Muscle layer of colon (tissue), 2 donors: ENCODE measurements around the gene SMS.
"Not testable (repeated sequence)": the region's sequence is repeated elsewhere in the genome, so short reads cannot be mapped to it uniquely, and the experiment has no call there.

Source experiments
- H3K27ac ChIP-seq: one replicate; pipeline ENCODE4 v1.7.0; 2013; ENCODE audit warnings: low read depth, mild to moderate bottlenecking, low read length, moderate library complexity
- H3K27me3 ChIP-seq, 2 donors: one replicate each; pipeline ENCODE4 v1.7.0; 2013; ENCODE audit warnings: low read length in 2 of 2, mild to moderate bottlenecking in 2 of 2; ENCODE audit not compliant: insufficient read depth in 2 of 2, control insufficient read depth in 1 of 2
- H3K36me3 ChIP-seq: one replicate; pipeline ENCODE4 v1.7.0; 2013; ENCODE audit warnings: mild to moderate bottlenecking, low read length; ENCODE audit not compliant: insufficient read depth
- H3K4me1 ChIP-seq: one replicate; pipeline ENCODE4 v1.7.0; 2013; ENCODE audit warnings: mild to moderate bottlenecking, low read length; ENCODE audit not compliant: insufficient read depth
- H3K4me3 ChIP-seq, 2 donors: one replicate each; pipeline ENCODE4 v1.7.0; 2013; ENCODE audit warnings: low read length in 2 of 2, low read depth in 1 of 2, mild to moderate bottlenecking in 1 of 2, moderate library complexity in 1 of 2
- H3K9ac ChIP-seq: one replicate; pipeline ENCODE4 v1.7.0; 2013; ENCODE audit warnings: low read length
- H3K9me3 ChIP-seq: one replicate; pipeline ENCODE4 v1.7.0; 2013; ENCODE audit warnings: mild to moderate bottlenecking, low read length
- donor health status: abdominal sarcoma.
- donor health status: Adenocarcinoma of cecum.

The SMS gene

GRCh38 chrX:21953195-21953830 is 12.8 kb downstream of the SMS start:
- not testable (repeated sequence) for H3K4me3 ChIP-seq, H3K9ac ChIP-seq, H3K36me3 ChIP-seq, H3K27me3 ChIP-seq, H3K9me3 ChIP-seq, H3K27ac ChIP-seq
- H3K4me1 ChIP-seq, result peaks cover 20% of the 10 kb centered on the region

DNA sequence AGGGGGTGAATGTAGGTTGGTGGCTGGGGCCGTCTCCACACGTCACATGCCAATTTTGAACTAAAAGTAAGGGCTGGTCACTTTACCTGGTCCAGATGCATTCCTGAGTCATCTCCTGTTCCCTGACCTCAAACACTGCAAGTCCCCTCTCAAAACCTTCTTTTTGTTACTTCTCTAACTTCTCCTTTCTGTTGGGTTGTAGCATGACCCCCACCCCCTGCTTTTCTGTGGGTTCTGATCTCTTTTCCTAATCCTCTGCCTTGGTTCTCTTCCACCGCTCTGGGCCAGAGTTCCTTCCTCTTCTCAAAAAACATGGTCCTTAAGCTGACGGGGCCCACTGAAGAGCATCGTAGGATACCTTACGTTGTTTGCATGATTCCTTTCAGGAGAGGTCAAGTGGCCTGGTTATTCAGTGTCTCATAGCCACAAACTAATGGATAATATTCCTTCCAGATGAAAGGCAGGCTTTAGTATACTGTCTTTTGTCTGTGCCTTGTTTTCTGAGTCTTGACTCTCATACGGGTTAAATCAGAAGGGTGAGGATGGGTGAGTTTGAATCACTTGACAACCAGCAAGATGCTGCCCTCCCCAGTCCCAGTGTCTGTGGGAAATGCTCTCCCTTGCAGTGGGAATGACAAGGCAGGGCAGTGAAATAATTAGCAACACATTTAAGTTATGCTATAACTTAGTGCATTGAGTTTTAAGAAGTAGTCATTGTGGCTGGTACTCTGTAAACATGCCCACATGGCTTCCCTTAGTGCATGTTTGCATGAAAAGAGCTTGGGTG is 15.1 kb downstream of the SMS start:
- H3K36me3 ChIP-seq, result no peaks in the 10 kb centered on the region
- no peaks in the 10 kb centered on the region for H3K27me3 ChIP-seq
- H3K9me3 ChIP-seq, result no peaks in the 10 kb centered on the region
- H3K4me3 ChIP-seq, result no peak overlapping the region
- no peak overlapping the region for H3K27ac ChIP-seq
- peaks cover 19% of the 10 kb centered on the region for H3K4me1 ChIP-seq
- no peak overlapping the region for H3K9ac ChIP-seq

GRCh38 chrX:21956783-21957182 is 16.3 kb downstream of the SMS start:
- Histone ChIP-seq H3K27me3 (no peaks in the 10 kb centered on the region), H3K4me1 (peaks cover 29% of the 10 kb centered on the region), H3K4me3 (no peak overlapping the region), H3K9ac (no peak overlapping the region), H3K9me3 (no peaks in the 10 kb centered on the region), H3K27ac (no peak overlapping the region), H3K36me3 (no peaks in the 10 kb centered on the region)

- H3K9me3 ChIP-seq, result no peaks in the 10 kb centered on the region
- no peak overlapping the region for H3K4me3 ChIP-seq
- H3K27me3 ChIP-seq, result no peaks in the 10 kb centered on the region
- peaks cover 33% of the 10 kb centered on the region for H3K4me1 ChIP-seq
- H3K27ac ChIP-seq, result no peak overlapping the region
- H3K36me3 ChIP-seq, result no peaks in the 10 kb centered on the region
- no peak overlapping the region for H3K9ac ChIP-seq
Observed at GRCh38 chrX:21958187-21958586, 17.7 kb downstream of the SMS start.

DNA sequence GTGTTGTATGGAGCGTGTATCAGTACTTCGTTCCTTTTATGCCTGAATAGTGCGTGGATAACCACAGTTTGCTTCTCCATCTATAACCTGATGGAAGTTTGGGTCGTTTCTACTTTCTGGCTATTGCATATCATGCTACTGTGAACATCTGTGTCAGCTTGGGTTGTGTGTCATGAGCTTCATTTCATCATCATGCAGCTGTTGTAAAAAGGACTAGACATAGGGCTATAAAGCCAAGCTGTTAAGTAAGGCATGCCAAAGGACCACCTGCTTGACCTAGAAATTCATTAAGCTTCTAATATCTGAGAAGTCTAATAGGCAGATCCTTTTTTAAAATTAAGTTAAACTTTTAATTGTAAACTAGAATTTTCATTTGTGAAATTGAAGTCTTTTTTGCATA is 18.4 kb downstream of the SMS start:
- no peaks in the 10 kb centered on the region for H3K36me3 ChIP-seq
- no peaks in the 10 kb centered on the region for H3K27me3 ChIP-seq
- no peaks in the 10 kb centered on the region for H3K9me3 ChIP-seq
- peaks cover 33% of the 10 kb centered on the region for H3K4me1 ChIP-seq
- H3K27ac ChIP-seq, result no peak overlapping the region
- no peak overlapping the region for H3K9ac ChIP-seq
- H3K4me3 ChIP-seq, result no peak overlapping the region

- no peak overlapping the region for H3K27ac ChIP-seq
- H3K4me3 ChIP-seq, result no peak overlapping the region
- peaks cover 33% of the 10 kb centered on the region for H3K4me1 ChIP-seq
- H3K9ac ChIP-seq, result no peak overlapping the region
- no peaks in the 10 kb centered on the region for H3K27me3 ChIP-seq
- H3K9me3 ChIP-seq, result no peaks in the 10 kb centered on the region
- no peaks in the 10 kb centered on the region for H3K36me3 ChIP-seq
Observed at GRCh38 chrX:21959362-21960051, 19.0 kb downstream of the SMS start.

DNA sequence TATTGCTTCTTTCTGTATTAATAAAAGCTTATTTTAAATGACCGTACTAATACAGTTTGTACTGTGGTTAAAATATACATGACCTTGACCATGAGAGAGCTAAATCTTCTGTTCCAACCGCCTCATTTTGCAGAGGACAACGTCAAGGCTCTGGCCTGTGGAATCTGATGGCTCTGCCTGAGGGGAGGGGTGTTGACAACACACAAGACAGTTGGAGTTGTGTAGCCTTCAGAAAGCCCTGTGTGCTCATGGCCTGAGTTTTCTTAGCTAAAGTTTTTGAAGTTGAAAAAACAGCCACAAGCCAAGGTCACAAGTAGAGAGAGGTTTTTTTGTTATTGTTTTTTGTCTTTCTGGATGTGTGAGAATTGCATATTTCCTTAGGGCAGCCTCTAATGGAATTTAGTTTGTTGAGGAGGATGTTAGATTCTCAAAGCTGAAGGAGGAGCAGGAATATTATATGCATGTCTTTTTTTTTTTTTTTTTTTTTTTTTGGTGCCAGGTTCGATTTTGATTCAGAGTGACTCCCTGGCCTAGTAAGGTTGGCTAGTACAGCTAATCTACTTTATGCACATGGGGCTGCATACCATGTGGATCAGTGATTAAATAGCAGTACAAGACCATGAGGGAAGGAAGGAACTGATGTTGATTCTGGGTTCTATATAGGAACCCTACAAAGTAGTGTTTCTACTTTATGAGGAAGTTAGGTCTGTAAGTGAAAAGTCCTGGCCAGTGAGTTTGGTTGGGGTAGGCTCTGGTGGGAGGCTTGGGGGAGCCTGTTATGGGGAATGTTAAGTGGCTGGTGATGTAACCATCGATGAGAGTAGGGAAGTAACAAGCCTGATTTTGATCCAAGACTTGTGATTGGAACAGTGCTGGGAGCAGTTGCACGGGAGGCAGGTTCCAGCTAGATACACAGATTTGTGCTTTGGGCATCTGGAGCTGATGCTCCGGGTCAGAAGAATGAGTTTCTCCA is 20.3 kb downstream of the SMS start:
- Histone ChIP-seq H3K27ac (no peak overlapping the region), H3K4me1 (peaks cover 21% of the 10 kb centered on the region), H3K27me3 (no peaks in the 10 kb centered on the region), H3K4me3 (no peak overlapping the region), H3K36me3 (no peaks in the 10 kb centered on the region), H3K9me3 (no peaks in the 10 kb centered on the region), H3K9ac (no peak overlapping the region)

DNA sequence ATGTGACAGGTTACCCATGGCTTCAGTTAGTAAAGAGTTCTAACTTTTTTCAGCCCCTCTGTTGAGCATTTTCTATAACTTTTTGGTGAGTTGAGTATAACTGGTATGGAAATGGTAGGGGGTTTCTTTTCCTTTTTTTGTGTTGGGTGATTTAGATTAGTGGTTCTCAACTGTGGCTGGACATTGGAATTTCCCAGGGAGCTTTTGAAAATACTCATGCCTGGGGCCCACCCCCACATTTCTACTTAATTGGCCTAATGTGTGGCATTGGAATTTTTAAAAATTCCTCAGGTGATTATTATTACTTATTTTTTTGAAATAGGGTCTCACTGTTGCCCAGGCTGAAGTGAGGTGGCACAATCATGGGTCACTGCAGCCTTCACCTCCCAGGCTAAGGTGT is 21.9 kb downstream of the SMS start:
- Histone ChIP-seq H3K4me1 (peaks cover 20% of the 10 kb centered on the region), H3K36me3 (peaks cover under 1% of the 10 kb centered on the region), H3K27ac (no peak overlapping the region), H3K4me3 (no peak overlapping the region), H3K9me3 (no peaks in the 10 kb centered on the region), H3K27me3 (no peaks in the 10 kb centered on the region), H3K9ac (no peak overlapping the region)

- Histone ChIP-seq H3K36me3 (peaks cover 5% of the 10 kb centered on the region), H3K9me3 (no peaks in the 10 kb centered on the region), H3K9ac (no peak overlapping the region), H3K4me3 (no peak overlapping the region), H3K27ac (no peak overlapping the region), H3K4me1 (peaks cover 20% of the 10 kb centered on the region), H3K27me3 (no peaks in the 10 kb centered on the region)
Observed at GRCh38 chrX:21963269-21963668, 22.8 kb downstream of the SMS start.

GRCh38 chrX:21963731-21964405 is 23.4 kb downstream of the SMS start:
- H3K36me3 ChIP-seq, result peaks cover 5% of the 10 kb centered on the region
- no peaks in the 10 kb centered on the region for H3K9me3 ChIP-seq
- H3K4me3 ChIP-seq, result no peak overlapping the region
- no peak overlapping the region for H3K9ac ChIP-seq
- H3K27ac ChIP-seq, result no peak overlapping the region
- H3K27me3 ChIP-seq, result no peaks in the 10 kb centered on the region
- peaks cover 20% of the 10 kb centered on the region for H3K4me1 ChIP-seq
